Prostate gland (tissue), 2 donors: ENCODE data around the gene SLC6A6. TPM values are rescaled to one million over a fixed set of nuclear protein-coding genes. Genes with fewer than 3 reads are reported as not detected.

Experiments
- DNase-seq: peaks from one replicate; pipeline ENCODE4 v3.0.0-alpha.2; 2019; ENCODE audit warnings: low spot score
- H3K27ac ChIP-seq, 2 donors: fragments of 200-600 bp; sonication (generic); 2 replicates each; pipeline ENCODE4 v1.5.1; 2017 to 2019
- H3K27me3 ChIP-seq: fragments of 200-600 bp; sonication (generic); replicated peaks from 2 replicates; pipeline ENCODE4 v1.5.1; 2019; ENCODE audit not compliant: insufficient read depth
- H3K36me3 ChIP-seq, 2 donors: fragments of 200-600 bp; sonication (generic); 1 replicate in 1 of 2; 2 replicates in 1 of 2; pipeline versions ENCODE4 v1.5.1 to v1.8.1; 2017 to 2019
- H3K4me1 ChIP-seq: fragments of 200-600 bp; sonication (generic); replicated peaks from 2 replicates; pipeline ENCODE4 v1.5.1; 2019
- H3K4me3 ChIP-seq, 2 donors: fragments of 200-600 bp; sonication (generic); 2 replicates each; pipeline ENCODE4 v1.5.1; 2017 to 2019
- H3K9me3 ChIP-seq: fragments of 200-600 bp; sonication (generic); 2 replicates; pipeline ENCODE4 v1.5.1; 2017
- POLR2A ChIP-seq: fragments of 450-650 bp; IDR thresholded peaks from one replicate; pipeline ENCODE4 v1.6.1; 2016; ENCODE audit warnings: antibody characterized with exemption, mild to moderate bottlenecking
- POLR2AphosphoS5 ChIP-seq: sonication (generic); formaldehyde crosslinking; IDR thresholded peaks from one replicate; pipeline ENCODE4 v1.6.1; 2017; ENCODE audit warnings: antibody characterized with exemption
- WGBS: methylation state at CpG from one replicate; pipeline ENCODE4 v1.1.5; 2018; 5-methylcytosine and 5-hydroxymethylcytosine counted together
- intact Hi-C: fragments of 100-400 bp; cut with DNase I; formaldehyde crosslinking; loops from one replicate; pipeline ENCODE4 v1.14.2; 2022
- total RNA-seq, 2 donors: library from RNA; depleted of rRNA; stranded (reverse); fragments of >200 nt; gene quantifications; one replicate each; pipeline ENCODE4 v1.1.0, GENCODE V29; 2016
- TF ChIP-seq, protein P1 (sequence below), 4 experiments: fragments of 200-600 bp in 2 of 4; fragments of 450-650 bp in 2 of 4; sonication (generic) in 2 of 4; IDR thresholded peaks; 1 replicate in 3 of 4; 2 replicates in 1 of 4; pipeline ENCODE4 v1.5.1; 2016 to 2019; ENCODE audit warnings: antibody characterized with exemption in 4 of 4, mild to moderate bottlenecking in 2 of 4, moderate library complexity in 2 of 4

The SLC6A6 gene
- total RNA-seq, 2 donors from 2014 or later: 6.9 to 24.5 TPM

GRCh38 chr3:14461006-14461747 lies 58.8 kb downstream of the SLC6A6 start:
- no peaks in the 10 kb centered on the region for H3K9me3 ChIP-seq
- DNase-seq: no peak
- H3K4me1 ChIP-seq: no peaks in the 10 kb centered on the region
- no peak overlapping the region for H3K27ac ChIP-seq
- no peaks in the 10 kb centered on the region for H3K27me3 ChIP-seq
- WGBS: 81% methylated on average over 13 of the region's 13 CpGs
- intact Hi-C loops: loop anchor here (10.0 kb wide), 1 partner anchor 566 kb away; no protein-coding TSS in a partner anchor
- no peak overlapping the region for H3K4me3 ChIP-seq
- no peaks in the 10 kb centered on the region for H3K36me3 ChIP-seq
- TF ChIP-seq POLR2AphosphoS5 (no peak), POLR2A (no peak)
- TF ChIP-seq, protein P1, sequence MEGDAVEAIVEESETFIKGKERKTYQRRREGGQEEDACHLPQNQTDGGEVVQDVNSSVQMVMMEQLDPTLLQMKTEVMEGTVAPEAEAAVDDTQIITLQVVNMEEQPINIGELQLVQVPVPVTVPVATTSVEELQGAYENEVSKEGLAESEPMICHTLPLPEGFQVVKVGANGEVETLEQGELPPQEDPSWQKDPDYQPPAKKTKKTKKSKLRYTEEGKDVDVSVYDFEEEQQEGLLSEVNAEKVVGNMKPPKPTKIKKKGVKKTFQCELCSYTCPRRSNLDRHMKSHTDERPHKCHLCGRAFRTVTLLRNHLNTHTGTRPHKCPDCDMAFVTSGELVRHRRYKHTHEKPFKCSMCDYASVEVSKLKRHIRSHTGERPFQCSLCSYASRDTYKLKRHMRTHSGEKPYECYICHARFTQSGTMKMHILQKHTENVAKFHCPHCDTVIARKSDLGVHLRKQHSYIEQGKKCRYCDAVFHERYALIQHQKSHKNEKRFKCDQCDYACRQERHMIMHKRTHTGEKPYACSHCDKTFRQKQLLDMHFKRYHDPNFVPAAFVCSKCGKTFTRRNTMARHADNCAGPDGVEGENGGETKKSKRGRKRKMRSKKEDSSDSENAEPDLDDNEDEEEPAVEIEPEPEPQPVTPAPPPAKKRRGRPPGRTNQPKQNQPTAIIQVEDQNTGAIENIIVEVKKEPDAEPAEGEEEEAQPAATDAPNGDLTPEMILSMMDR (IDR thresholded peaks at IDR 0.05): no peak

DNA sequence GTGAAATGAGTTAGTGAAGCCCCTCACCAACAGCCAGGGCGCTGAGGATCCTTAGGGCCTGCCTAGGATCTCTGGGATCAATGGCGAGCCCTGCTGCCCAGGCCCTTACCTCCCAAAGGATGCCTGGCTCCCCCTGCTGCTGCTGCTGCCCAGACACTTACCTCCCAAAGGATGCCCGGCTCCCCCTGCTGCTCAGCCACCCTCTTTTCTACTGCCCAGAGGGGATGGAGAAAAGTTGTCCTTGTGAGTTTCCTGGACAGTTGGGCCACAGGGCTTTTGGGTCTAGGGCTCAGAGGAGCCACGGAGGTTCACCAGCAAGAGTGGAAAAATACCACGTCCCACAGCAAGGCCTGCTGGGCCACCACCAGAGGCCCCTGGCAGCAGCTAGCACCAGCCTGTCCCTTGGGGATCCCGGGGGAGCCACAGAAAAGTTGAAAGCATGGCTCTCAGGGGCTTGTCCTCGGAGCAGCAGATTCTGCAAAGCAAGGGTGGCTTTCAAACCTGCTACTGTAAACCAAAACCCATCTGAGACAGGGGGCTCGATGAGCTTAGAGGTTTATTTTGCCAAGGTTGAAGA lies 59.4 kb downstream of the SLC6A6 start:
- H3K27me3 ChIP-seq: no peaks in the 10 kb centered on the region
- WGBS: 81% methylated on average over 8 of the region's 8 CpGs
- no peaks in the 10 kb centered on the region for H3K9me3 ChIP-seq
- no peaks in the 10 kb centered on the region for H3K4me1 ChIP-seq
- intact Hi-C loops: loop anchor here (10.0 kb wide), 1 partner anchor 567 kb away; no protein-coding TSS in a partner anchor
- no peaks in the 10 kb centered on the region for H3K36me3 ChIP-seq
- TF ChIP-seq, protein P1 (IDR thresholded peaks at IDR 0.05): peak; percentile 30 to 69 (median 53)
- TF ChIP-seq POLR2A (no peak), POLR2AphosphoS5 (no peak)
- peak; percentile 30 for DNase-seq
- no peak overlapping the region for H3K4me3 ChIP-seq
- no peak overlapping the region for H3K27ac ChIP-seq

DNA sequence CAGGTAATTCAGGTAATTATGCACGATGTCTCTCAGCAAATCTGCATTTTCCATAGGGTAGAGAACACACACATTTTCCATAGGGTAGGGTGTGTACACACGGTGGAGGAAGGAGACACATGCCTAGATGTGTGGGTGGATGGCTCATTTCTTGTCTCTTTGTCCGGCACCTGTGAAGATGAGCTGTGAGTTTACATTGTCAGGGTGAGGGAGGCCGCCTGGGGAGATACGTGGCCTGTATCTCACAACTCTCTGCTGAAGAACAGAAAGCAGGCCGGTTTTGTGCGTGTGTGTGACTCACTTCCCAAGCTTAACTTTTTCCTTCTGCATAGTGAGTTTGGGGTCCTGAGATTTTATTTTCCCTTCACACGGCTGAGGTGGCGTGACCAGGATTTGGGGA lies 60.3 kb downstream of the SLC6A6 start:
- TF ChIP-seq POLR2AphosphoS5: no peak
- TF ChIP-seq, protein P1 (IDR thresholded peaks at IDR 0.05): no peak
- TF ChIP-seq POLR2A: no peak
- no peak overlapping the region for H3K4me3 ChIP-seq
- DNase-seq: no peak
- intact Hi-C loops: loop anchor here (10.0 kb wide), 1 partner anchor 568 kb away; no protein-coding TSS in a partner anchor
- no peaks in the 10 kb centered on the region for H3K27me3 ChIP-seq
- H3K4me1 ChIP-seq: no peaks in the 10 kb centered on the region
- no peaks in the 10 kb centered on the region for H3K9me3 ChIP-seq
- H3K27ac ChIP-seq: no peak overlapping the region
- H3K36me3 ChIP-seq: no peaks in the 10 kb centered on the region
- WGBS: 90% methylated on average over 9 of the region's 9 CpGs

GRCh38 chr3:14463330-14464140 lies 61.1 kb downstream of the SLC6A6 start:
- Histone ChIP-seq H3K9me3 (no peaks in the 10 kb centered on the region), H3K36me3 (no peaks in the 10 kb centered on the region), H3K4me1 (no peaks in the 10 kb centered on the region), H3K27ac (no peak overlapping the region), H3K27me3 (no peaks in the 10 kb centered on the region), H3K4me3 (no peak overlapping the region)
- intact Hi-C loops: loop anchor here (10.0 kb wide), 1 partner anchor 569 kb away; no protein-coding TSS in a partner anchor
- no peak for TF ChIP-seq POLR2A
- TF ChIP-seq, protein P1 (IDR thresholded peaks at IDR 0.05): no peak
- TF ChIP-seq POLR2AphosphoS5: no peak
- WGBS: 89% methylated on average over 26 of the region's 26 CpGs
- no peak for DNase-seq
